ENCODE data around the gene PIP5K1B. TPM values are rescaled to one million over a fixed set of nuclear protein-coding genes. Genes with fewer than 3 reads are reported as not detected.
A peak's percentile ranks its signal among the peaks of the same experiment; 100 is the strongest.

Gene PIP5K1B
- total and polyA plus RNA-seq, 2 donors (not counting 3 experiments of a cell fraction or from before 2014, with no cell fraction given): 0.27 TPM; not detected in 1

DNA sequence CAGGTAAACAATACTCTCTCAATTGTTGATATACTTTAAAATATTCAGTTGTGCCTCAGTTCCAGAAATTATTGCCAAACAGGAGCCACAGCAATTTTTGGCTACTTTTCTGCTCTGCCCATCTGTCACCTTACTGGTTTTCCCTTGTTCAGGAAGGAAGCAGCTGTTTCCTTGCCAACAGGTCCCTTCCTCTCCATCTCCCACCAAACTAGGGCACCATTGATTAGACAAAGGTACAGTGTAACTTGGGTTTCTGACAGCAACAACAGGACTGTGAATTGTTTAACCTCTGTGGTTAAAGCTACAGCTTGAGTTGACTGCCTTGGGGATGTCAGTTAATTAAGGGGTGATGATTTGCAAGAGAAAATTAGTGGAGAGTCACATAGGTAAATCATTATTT, 76.9 kb downstream of the PIP5K1B start:
- TF ChIP-seq JUN (IDR thresholded peaks at IDR 0.05; ENCODE audit: borderline replicate concordance, insufficient read depth, insufficient read length, low read depth) (no peak), POLR2A (IDR thresholded peaks at IDR 0.05; ENCODE audit: low read depth, low read length) (no peak), FOS (IDR thresholded peaks at IDR 0.05; ENCODE audit: borderline replicate concordance, insufficient read depth, low read length) (no peak), POLR2AphosphoS5 (IDR thresholded peaks at IDR 0.05; ENCODE audit: insufficient read depth, low read depth, low read length) (no peak), MYC (IDR thresholded peaks at IDR 0.05; ENCODE audit: low read depth, low read length) (no peak), EZH2 (IDR thresholded peaks at IDR 0.05; ENCODE audit: borderline replicate concordance, low read depth, low read length, severe bottlenecking) (no peak), GATA2 (IDR thresholded peaks at IDR 0.05; ENCODE audit: insufficient read depth, insufficient read length, low read depth, low read length) (no peak)
- TF ChIP-seq, protein P1, sequence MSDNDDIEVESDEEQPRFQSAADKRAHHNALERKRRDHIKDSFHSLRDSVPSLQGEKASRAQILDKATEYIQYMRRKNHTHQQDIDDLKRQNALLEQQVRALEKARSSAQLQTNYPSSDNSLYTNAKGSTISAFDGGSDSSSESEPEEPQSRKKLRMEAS (IDR thresholded peaks at IDR 0.05; ENCODE audit: insufficient read depth, insufficient read length): no peak
- TF ChIP-seq, protein P2, sequence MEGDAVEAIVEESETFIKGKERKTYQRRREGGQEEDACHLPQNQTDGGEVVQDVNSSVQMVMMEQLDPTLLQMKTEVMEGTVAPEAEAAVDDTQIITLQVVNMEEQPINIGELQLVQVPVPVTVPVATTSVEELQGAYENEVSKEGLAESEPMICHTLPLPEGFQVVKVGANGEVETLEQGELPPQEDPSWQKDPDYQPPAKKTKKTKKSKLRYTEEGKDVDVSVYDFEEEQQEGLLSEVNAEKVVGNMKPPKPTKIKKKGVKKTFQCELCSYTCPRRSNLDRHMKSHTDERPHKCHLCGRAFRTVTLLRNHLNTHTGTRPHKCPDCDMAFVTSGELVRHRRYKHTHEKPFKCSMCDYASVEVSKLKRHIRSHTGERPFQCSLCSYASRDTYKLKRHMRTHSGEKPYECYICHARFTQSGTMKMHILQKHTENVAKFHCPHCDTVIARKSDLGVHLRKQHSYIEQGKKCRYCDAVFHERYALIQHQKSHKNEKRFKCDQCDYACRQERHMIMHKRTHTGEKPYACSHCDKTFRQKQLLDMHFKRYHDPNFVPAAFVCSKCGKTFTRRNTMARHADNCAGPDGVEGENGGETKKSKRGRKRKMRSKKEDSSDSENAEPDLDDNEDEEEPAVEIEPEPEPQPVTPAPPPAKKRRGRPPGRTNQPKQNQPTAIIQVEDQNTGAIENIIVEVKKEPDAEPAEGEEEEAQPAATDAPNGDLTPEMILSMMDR (IDR thresholded peaks at IDR 0.05; ENCODE audit: extremely low read depth in 1 of 2, insufficient read depth in 1 of 2, low read depth in 1 of 2, low read length in 2 of 2): no peak
- Histone ChIP-seq H3K9me3 (replicated peaks; ENCODE audit: control insufficient read depth, insufficient read depth, low read length) (no peaks in the 10 kb centered on the region), H3K4me3 (replicated peaks in 1 of 3; ENCODE audit: insufficient read depth in 1 of 3, low read depth in 1 of 3, low read length in 3 of 3) (no peak overlapping the region), H3K79me2 (ENCODE audit: control insufficient read depth, insufficient read depth, low read length) (peaks cover 12% of the 10 kb centered on the region), H4K20me1 (replicated peaks; ENCODE audit: control insufficient read depth, extremely low read depth, insufficient read depth, low read length) (peaks cover 6% of the 10 kb centered on the region), H3K27me3 (ENCODE audit: control insufficient read depth in 2 of 2, insufficient read depth in 2 of 2, low read length in 2 of 2) (peaks cover 2 to 5% of the 10 kb centered on the region in 2 experiments), H3K27ac (ENCODE audit: insufficient read depth, low read depth, low read length) (no peak overlapping the region), H3K36me3 (ENCODE audit: control insufficient read depth in 2 of 2, extremely low read depth in 1 of 2, insufficient read depth in 2 of 2, low read length in 2 of 2) (no peaks in the 10 kb centered on the region), H3K9ac (replicated peaks; ENCODE audit: extremely low read depth, insufficient read depth, low read length) (no peak overlapping the region), H3K4me2 (ENCODE audit: insufficient read depth, low read length) (peak overlapping the region; percentile 34), H3K4me1 (ENCODE audit: control insufficient read depth, extremely low read depth, insufficient read depth, low read length) (peaks cover 32% of the 10 kb centered on the region), H2AFZ (ENCODE audit: low read depth, low read length) (no peak overlapping the region), H3K9me1 (replicated peaks; ENCODE audit: control insufficient read depth, extremely low read depth, insufficient read depth, low read length) (no peaks in the 10 kb centered on the region)
- CTCF ChIA-PET: no interaction called here
- BruUV-seq (replicated peaks): no TSS peak
- DNase-seq (ENCODE audit: low read depth, low spot score): no peak
- dilution Hi-C loops (cut with MboI; ENCODE audit: extremely low pct_ligation_motif_present, low sequenced_read_pairs) (no loop called here), intact Hi-C loops (cut with micrococcal nuclease) (loop anchor here (5.0 to 10.0 kb wide), 3 partner anchors 200 to 983 kb away; partner anchors contain the start of gene PTAR1)
- POLR2A ChIA-PET: no interaction called here
- FAIRE-seq: no peak
